OCI-LY7 (cell line): ENCODE data around the gene PTCD1. TPM values are rescaled to one million over a fixed set of nuclear protein-coding genes. Genes with fewer than 3 reads are reported as not detected.

Experiments used
- BruUV-seq: library from RNA; stranded (reverse); fragments of 400-500 nt; replicated peaks from 2 replicates; lab custom pipeline; 2021; lab: Mats Ljungman, UMichigan
- CTCF ChIA-PET: fragments of 300-600 bp; sonication (Branson Sonifier 250); formaldehyde crosslinking; loops from one replicate; lab custom pipeline; 2022; ENCODE audit warnings: antibody characterized with exemption; ENCODE audit not compliant: unreplicated experiment; lab: Charles Lee
- POLR2A ChIA-PET: fragments of 300-600 bp; sonication (Branson Sonifier 250); formaldehyde crosslinking; loops from one replicate; lab custom pipeline; 2022; ENCODE audit warnings: antibody characterized with exemption; lab: Charles Lee
- DNase-seq: peaks from one replicate; pipeline ENCODE4 v3.0.0-alpha.2; 2015; ENCODE audit warnings: low spot score
- H2AFZ ChIP-seq: fragments of 200-600 bp; sonication (generic), shearing (Covaris generic); 2 replicates; pipeline ENCODE4 v1.6.1; 2014; ENCODE audit warnings: mild to moderate bottlenecking, antibody characterized with exemption, low read length, moderate library complexity
- H3K27ac ChIP-seq: fragments of 200-600 bp; sonication (generic); 2 replicates; pipeline ENCODE4 v1.5.1; 2014; ENCODE audit warnings: mixed run types, low read depth, mild to moderate bottlenecking, moderate library complexity, low read length, inconsistent platforms; ENCODE audit not compliant: poor library complexity, severe bottlenecking
- H3K36me3 ChIP-seq: fragments of 200-600 bp; sonication (generic); 2 replicates; pipeline ENCODE4 v1.6.1; 2014; ENCODE audit warnings: mild to moderate bottlenecking, antibody characterized with exemption, low read length, moderate library complexity, mixed read lengths; ENCODE audit not compliant: insufficient read depth
- H3K4me1 ChIP-seq: fragments of 200-600 bp; sonication (generic); 2 replicates; pipeline ENCODE4 v1.5.1; 2014; ENCODE audit warnings: mild to moderate bottlenecking, low read length; ENCODE audit not compliant: insufficient read depth, poor library complexity, severe bottlenecking
- H3K4me2 ChIP-seq: fragments of 200-600 bp; sonication (generic); 2 replicates; pipeline ENCODE4 v1.6.1; 2014; ENCODE audit warnings: mild to moderate bottlenecking, low read length
- H3K4me3 ChIP-seq: fragments of 200-600 bp; sonication (generic); 2 replicates; pipeline ENCODE4 v1.5.1; 2014; ENCODE audit warnings: mild to moderate bottlenecking, low read depth, low read length; ENCODE audit not compliant: poor library complexity, severe bottlenecking
- H3K79me2 ChIP-seq: fragments of 200-600 bp; sonication (generic); 2 replicates; pipeline ENCODE4 v1.6.1; 2016; ENCODE audit warnings: low read depth, mild to moderate bottlenecking, low read length, moderate library complexity, mixed read lengths; ENCODE audit not compliant: insufficient read depth
- H3K9me2 ChIP-seq: fragments of 200-600 bp; sonication (generic); 2 replicates; pipeline ENCODE4 v1.6.1; 2016; ENCODE audit warnings: mild to moderate bottlenecking, low read length, mixed read lengths; ENCODE audit not compliant: insufficient read depth
- H3K9me3 ChIP-seq: fragments of 200-600 bp; sonication (generic); 2 replicates; pipeline ENCODE4 v1.6.1; 2014; ENCODE audit warnings: mild to moderate bottlenecking, mixed run types, low read length, mixed read lengths
- H4K20me1 ChIP-seq: fragments of 200-600 bp; sonication (generic); 2 replicates; pipeline ENCODE4 v1.6.1; 2014; ENCODE audit warnings: mild to moderate bottlenecking, antibody characterized with exemption, low read length, moderate library complexity, mixed read lengths; ENCODE audit not compliant: insufficient read depth
- EZH2phosphoT487 ChIP-seq: fragments of 200-600 bp; sonication (generic); IDR thresholded peaks from 2 replicates; pipeline ENCODE4 v1.6.1; 2018; ENCODE audit warnings: low read depth, borderline replicate concordance, mild to moderate bottlenecking, mixed run types, antibody characterized with exemption, low read length, moderate library complexity, mixed read lengths
- intact Hi-C: fragments of 100-400 bp; cut with micrococcal nuclease; formaldehyde crosslinking; loops from one replicate; pipeline ENCODE4 v1.10.0; 2022; ENCODE audit not compliant: unreplicated experiment
- total RNA-seq, 2 experiments: library from RNA; depleted of rRNA in 1 of 2; stranded (reverse); fragments of >200 nt in 1 of 2; shearing (Covaris generic) in 1 of 2; gene quantifications; 2 replicates each; pipeline ENCODE4 v1.2.3, GENCODE V29; 2014 to 2022
- TF ChIP-seq, protein P1 (sequence below): fragments of 200-600 bp; sonication (generic); conservative IDR thresholded peaks from 2 replicates; pipeline ENCODE4 v1.5.1; 2014; ENCODE audit warnings: mild to moderate bottlenecking, antibody characterized with exemption, low read length, moderate library complexity, mixed read lengths

PTCD1 gene
- total RNA-seq, 2 experiments from 2014 or later = 11.0 to 11.3 TPM

DNA sequence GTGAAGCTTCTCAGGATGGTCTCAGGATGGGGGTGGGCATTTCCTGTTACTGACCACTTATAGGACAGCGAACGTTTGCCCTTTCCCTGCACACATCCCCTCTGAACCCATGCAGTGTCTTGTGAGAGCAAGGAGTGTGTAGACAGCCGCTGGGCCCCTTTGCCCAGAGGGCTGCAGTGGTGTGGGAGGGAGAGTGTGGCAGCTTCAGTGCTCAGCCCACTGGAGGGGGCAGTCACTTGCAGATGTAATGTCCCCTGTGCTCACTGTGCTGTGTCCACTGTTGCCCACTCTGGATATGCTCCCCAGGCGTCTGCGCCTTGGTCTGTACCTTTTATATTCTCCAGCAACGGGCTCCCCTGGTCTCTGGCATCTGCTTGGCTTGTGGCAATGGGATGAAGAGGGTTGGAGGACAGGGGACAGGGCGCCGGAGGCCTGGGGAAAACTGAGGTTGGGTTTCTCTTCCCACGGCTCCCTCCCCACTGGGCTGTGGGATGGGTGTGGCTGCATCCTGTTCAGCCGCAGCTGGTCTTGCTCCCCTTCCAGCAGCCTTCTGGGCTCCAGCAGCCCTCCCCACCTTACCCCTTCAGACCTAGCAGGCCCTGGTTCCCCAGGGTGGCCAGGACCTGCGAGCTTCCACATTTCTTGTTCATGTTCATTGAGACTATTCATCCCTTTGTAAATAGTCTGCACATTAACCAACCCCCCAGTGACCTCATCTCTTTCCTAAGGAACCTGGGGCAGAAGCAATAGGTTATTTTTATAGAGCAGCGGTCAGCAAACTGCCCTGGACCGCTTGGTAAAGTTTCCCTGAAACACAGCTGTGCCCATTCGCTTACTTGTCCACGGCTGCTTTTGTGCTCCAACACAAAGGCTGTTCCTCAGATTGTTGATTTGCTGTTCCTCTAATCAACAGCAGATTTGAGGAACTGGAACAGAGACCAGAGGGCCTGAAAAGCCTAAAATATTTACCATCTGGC is 40.2 kb upstream of the PTCD1 start:
- no peak for DNase-seq
- no peak overlapping the region for H3K27ac ChIP-seq
- no peak overlapping the region for H3K4me3 ChIP-seq
- intact Hi-C loops = no loop called here
- peaks cover 9% of the 10 kb centered on the region for H3K4me1 ChIP-seq
- no peaks in the 10 kb centered on the region; the same call in 1 of the 2 replicates for H4K20me1 ChIP-seq
- CTCF ChIA-PET = no interaction called here
- TF ChIP-seq, protein P1, sequence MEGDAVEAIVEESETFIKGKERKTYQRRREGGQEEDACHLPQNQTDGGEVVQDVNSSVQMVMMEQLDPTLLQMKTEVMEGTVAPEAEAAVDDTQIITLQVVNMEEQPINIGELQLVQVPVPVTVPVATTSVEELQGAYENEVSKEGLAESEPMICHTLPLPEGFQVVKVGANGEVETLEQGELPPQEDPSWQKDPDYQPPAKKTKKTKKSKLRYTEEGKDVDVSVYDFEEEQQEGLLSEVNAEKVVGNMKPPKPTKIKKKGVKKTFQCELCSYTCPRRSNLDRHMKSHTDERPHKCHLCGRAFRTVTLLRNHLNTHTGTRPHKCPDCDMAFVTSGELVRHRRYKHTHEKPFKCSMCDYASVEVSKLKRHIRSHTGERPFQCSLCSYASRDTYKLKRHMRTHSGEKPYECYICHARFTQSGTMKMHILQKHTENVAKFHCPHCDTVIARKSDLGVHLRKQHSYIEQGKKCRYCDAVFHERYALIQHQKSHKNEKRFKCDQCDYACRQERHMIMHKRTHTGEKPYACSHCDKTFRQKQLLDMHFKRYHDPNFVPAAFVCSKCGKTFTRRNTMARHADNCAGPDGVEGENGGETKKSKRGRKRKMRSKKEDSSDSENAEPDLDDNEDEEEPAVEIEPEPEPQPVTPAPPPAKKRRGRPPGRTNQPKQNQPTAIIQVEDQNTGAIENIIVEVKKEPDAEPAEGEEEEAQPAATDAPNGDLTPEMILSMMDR = no peak
- no peak for TF ChIP-seq EZH2phosphoT487
- POLR2A ChIA-PET = interaction anchor here (0.7 kb wide), 1 partner anchor 15 kb away, joined by 3 read pairs; no protein-coding TSS in a partner anchor
- peaks cover 50% of the 10 kb centered on the region for H3K79me2 ChIP-seq
- BruUV-seq = no TSS peak
- H2AFZ ChIP-seq = no peak overlapping the region
- no peaks in the 10 kb centered on the region for H3K9me2 ChIP-seq
- H3K9me3 ChIP-seq = no peaks in the 10 kb centered on the region
- H3K4me2 ChIP-seq = no peak overlapping the region
- peaks cover 74% of the 10 kb centered on the region for H3K36me3 ChIP-seq

DNA sequence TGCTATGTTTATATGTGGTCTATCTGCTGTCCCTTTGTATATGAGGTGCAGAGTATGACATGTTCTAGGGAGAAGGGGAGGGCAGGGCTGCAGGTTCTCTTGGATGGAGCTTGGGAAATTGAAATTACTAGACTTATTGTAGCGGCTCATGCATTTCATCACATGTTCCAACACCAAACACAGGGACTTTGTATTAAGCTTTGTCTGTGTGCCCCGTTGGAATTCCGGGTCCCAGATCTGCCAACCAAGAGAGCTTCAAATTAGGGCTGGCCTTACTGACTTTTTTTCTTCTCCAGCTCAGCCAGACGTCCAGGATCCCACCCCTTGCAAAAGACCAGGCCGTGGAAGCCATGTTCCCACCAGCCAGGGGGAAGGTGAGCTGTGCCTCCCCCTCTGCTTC is 37.5 kb upstream of the PTCD1 start:
- Histone ChIP-seq H3K79me2 (peaks cover 59% of the 10 kb centered on the region), H3K9me3 (no peaks in the 10 kb centered on the region), H3K9me2 (no peaks in the 10 kb centered on the region), H3K36me3 (peaks cover 54% of the 10 kb centered on the region), H3K4me2 (no peak overlapping the region), H3K4me3 (no peak overlapping the region), H3K27ac (no peak overlapping the region), H3K4me1 (peaks cover 12% of the 10 kb centered on the region), H4K20me1 (no peaks in the 10 kb centered on the region; the same call in 1 of the 2 replicates), H2AFZ (no peak overlapping the region)
- no peak for DNase-seq
- TF ChIP-seq, protein P1 = no peak
- TF ChIP-seq EZH2phosphoT487 = no peak
- BruUV-seq = no TSS peak
- POLR2A ChIA-PET = interaction anchor here (0.7 to 1.2 kb wide), 2 partner anchors 29 to 137 kb away, joined by 3 to 4 read pairs; partner anchors contain the start of gene ZKSCAN5
- CTCF ChIA-PET = no interaction called here
- intact Hi-C loops = no loop called here

DNA sequence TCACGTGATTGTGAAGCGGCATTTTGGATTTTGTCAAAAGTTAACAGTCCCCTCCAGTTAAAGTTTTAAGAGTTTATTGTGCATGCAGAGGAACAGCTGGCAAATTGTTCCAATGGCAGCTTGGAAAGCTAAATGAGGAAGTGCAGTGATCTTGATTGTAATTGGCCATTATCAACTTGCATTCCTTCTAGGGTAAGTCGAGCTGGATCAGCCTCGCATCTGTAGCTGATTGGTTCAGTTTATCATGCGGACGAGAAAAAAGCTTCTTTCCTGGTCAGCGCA is 34.7 kb upstream of the PTCD1 start:
- H3K27ac ChIP-seq = peak overlapping the region; percentile 93
- peak overlapping the region; percentile 65 for H3K4me2 ChIP-seq
- peak overlapping the region; percentile 85 for H3K4me3 ChIP-seq
- ChIA-PET CTCF (interaction anchor here (0.6 kb wide), 1 partner anchor 593 kb away, joined by 3 read pairs; no protein-coding TSS in a partner anchor), POLR2A (interaction anchor here (0.6 to 1.5 kb wide), 3 partner anchors 25 to 85 kb away, joined by 3 to 4 read pairs (median 3); partner anchors contain the start of genes ZNF394 and ZNF655)
- no peak for TF ChIP-seq EZH2phosphoT487
- H3K9me3 ChIP-seq = no peaks in the 10 kb centered on the region
- peaks cover 26% of the 10 kb centered on the region for H3K36me3 ChIP-seq
- no peaks in the 10 kb centered on the region; the same call in 1 of the 2 replicates for H4K20me1 ChIP-seq
- H3K4me1 ChIP-seq = peaks cover 12% of the 10 kb centered on the region
- H3K9me2 ChIP-seq = no peaks in the 10 kb centered on the region
- H3K79me2 ChIP-seq = peaks cover 50% of the 10 kb centered on the region
- intact Hi-C loops = no loop called here
- H2AFZ ChIP-seq = peak overlapping the region; percentile 58
- DNase-seq = peak; percentile 66
- TSS peak; percentile 86 for BruUV-seq
